Astrocyte of the cerebellum (primary cell): ENCODE measurements around the gene RBMS3.
A peak's percentile ranks its signal among the peaks of the same experiment; 100 is the strongest.

Experiments used
- DNase-seq: peaks from one replicate; pipeline ENCODE4 v3.0.0-alpha.2; 2011; ENCODE audit warnings: low read depth
- H3K4me3 ChIP-seq: 2 replicates; pipeline ENCODE4 v1.5.1; 2011; ENCODE audit warnings: mild to moderate bottlenecking, low read depth, low read length, moderate library complexity
- in situ Hi-C: cut with HindIII; loops from 2 replicates; pipeline ENCODE4 v1.10.0; 2017; ENCODE audit warnings: low sequenced_read_pairs
- TF ChIP-seq, protein P1 (sequence below): IDR thresholded peaks from 2 replicates; pipeline ENCODE4 v1.5.1; 2012; ENCODE audit warnings: low read length, low read depth, moderate library complexity, mild to moderate bottlenecking; ENCODE audit errors: missing control alignments

Gene RBMS3

DNA sequence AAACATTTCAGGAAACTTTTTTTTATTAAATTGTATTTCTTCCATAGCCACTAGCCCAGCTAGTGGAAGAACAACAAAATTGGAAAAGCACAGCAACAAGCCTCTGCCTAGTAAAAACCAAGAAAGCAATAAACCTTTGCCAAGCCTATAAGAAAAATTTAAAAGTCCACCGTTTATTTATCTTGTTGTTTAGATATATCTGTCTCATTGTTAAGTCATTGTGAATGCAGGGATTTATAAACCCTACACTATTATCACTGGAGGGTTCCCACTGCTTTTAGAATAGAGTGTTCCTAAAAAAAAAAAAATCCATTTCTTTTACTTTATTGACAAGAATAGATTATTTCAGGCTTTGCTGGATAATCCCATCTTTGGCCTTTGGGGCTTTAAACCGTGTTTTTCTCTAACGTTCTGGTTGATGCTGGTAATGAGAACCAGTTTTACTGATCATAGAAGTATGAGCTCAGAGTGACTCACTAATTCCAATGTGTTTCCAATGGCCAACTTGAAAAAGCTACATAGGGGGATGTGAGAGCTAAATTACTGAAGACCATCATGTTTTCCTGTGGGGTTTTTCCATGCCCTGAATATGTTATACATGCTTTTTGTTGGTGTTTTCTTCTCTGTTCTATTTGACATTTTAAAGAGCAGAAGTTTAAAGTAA is 634.1 kb downstream of the RBMS3 start:
- in situ Hi-C loops = no loop called here
- peak; percentile 32 for DNase-seq
- no peak overlapping the region for H3K4me3 ChIP-seq
- TF ChIP-seq, protein P1, sequence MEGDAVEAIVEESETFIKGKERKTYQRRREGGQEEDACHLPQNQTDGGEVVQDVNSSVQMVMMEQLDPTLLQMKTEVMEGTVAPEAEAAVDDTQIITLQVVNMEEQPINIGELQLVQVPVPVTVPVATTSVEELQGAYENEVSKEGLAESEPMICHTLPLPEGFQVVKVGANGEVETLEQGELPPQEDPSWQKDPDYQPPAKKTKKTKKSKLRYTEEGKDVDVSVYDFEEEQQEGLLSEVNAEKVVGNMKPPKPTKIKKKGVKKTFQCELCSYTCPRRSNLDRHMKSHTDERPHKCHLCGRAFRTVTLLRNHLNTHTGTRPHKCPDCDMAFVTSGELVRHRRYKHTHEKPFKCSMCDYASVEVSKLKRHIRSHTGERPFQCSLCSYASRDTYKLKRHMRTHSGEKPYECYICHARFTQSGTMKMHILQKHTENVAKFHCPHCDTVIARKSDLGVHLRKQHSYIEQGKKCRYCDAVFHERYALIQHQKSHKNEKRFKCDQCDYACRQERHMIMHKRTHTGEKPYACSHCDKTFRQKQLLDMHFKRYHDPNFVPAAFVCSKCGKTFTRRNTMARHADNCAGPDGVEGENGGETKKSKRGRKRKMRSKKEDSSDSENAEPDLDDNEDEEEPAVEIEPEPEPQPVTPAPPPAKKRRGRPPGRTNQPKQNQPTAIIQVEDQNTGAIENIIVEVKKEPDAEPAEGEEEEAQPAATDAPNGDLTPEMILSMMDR = no peak

DNA sequence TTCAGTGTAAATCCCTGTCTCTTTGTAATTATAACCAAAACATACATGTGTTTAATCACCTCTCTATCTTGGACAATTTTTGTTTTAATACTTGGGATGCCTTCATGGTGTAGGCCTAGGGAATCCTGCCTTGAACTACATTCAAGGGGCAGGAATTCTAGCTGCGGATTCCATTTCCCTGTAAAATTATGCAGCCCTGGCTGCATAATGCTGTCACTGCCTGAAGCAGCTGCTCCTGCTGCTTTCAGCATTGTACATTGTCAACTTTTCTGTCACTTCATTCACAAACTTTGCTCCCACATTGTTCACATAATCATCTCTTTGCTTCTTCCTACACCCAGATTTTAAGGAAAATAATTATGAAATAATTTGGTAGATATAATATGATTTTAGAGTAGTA is 638.7 kb downstream of the RBMS3 start:
- DNase-seq = no peak
- in situ Hi-C loops = no loop called here
- no peak overlapping the region for H3K4me3 ChIP-seq
- TF ChIP-seq, protein P1 = no peak

DNA sequence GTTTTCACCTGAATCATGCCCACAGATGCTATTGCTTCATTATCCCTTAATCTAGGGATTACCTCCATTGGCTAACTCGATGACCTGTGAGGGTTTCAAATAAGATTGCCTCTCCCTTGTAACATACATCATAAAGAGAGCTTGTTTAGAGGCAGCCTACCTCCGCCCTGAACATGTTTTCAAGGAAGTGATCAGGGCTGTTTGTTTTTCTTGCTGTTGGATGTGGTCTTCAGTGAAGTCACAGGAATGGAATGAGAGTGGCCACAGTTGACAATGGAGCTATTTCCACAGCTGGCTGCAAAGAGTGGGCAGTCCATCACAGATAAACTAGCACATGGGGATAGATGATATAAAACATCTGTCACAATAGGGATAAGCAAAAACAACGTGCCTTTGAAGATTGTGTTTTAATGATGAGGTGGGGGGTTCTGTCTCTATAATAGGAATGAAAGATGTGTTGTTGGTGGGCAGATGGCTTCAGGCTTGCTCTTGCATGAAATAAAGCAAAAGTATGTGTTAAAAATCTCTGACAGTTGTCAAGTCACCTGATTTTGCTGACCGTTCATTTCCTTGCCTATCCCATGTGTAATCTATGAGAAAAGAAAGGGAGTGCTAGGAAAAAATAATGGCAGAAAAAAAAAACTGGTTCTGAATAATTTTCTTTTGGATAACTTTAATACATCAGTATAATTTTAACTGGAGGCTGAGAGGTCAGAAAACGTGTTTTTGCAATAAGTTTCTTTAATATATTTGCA is 642.3 kb downstream of the RBMS3 start:
- H3K4me3 ChIP-seq = no peak overlapping the region
- TF ChIP-seq, protein P1 = no peak
- DNase-seq = peak; percentile 76
- in situ Hi-C loops = no loop called here

DNA sequence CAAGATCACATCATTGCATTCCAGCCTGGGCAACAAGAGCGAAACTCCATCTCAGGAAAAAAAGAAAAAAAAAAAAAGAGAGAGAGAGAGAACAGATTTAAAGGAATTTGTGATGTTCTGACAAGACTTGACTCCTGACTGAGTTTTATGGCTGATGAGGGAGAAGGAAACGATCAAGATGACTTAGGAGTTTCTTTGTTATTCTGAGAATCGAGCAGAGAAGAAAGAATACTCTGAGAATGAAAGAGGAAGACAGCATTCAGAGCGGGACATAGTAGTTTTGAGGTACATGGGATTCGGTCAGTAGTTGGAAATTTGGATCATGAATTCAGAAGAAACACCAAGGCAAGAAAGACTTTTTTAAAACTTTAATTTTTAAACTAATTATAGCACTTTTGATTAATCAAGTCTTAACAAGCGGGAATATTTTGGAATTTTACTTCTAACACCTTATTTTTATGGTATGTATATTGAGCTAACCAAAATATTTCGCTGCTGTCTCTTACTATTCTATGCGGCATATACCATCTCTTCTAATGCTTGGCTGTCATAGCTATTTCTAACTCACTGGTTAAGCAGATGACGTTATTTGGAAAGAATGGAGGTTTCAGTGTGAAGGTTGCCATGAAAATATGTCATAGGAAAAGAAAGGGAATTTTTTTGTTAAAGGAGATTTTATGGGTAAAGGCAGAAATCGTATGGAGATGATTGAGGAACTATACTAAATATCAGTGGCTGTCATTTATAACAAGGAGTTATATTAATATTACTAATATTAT is 644.1 kb downstream of the RBMS3 start:
- no peak overlapping the region for H3K4me3 ChIP-seq
- no peak for DNase-seq
- in situ Hi-C loops = no loop called here
- TF ChIP-seq, protein P1 = no peak

DNA sequence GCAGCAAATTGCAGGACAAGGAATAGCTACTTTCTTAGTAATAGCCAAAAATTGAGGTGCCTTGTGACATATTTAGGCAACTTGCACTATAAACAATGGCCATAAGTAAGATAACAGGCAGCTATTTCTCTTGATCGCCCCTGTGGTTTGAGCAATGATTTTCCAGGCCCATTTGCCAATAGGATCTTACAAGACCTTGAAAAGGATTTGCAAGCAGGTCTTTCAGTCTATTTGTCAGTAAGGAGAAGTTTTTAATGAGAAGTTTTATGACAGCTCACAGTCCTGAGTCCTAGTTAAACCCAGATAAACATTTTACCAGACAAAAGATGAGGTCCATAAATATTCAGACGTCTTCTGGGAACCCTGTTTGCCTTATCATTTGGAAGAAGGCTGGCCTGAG is 645.5 kb downstream of the RBMS3 start:
- TF ChIP-seq, protein P1 = no peak
- no peak for DNase-seq
- in situ Hi-C loops = no loop called here

DNA sequence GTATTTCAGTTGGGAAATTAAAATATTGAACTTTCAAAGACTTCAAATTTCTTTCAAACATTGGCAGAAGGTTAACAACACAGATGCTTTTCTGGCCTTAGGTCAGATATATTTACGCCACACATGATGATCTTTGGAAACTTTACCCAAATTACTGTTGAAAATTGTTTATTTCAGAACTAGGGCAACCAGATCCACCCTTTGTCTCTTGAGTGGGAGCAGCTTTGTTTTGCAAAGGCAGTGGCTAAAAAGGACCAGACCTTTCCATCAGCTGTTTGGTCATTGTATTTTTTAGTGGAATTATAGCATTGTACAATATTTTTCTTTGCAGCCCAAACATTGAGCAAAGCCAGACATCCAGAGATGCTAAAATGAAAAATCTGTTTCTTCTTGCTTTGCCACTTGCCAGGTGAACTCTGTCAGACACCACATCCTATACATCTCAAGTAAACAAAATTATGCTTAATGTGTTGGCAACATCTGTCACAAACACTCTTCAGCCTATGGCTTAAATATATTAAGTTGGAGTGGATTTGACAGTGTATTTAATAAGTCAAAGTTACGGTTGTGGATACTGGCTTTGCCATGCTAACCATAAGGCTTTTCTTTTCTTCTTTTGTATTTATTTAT is 651.9 kb downstream of the RBMS3 start:
- H3K4me3 ChIP-seq = no peak overlapping the region
- in situ Hi-C loops = no loop called here
- TF ChIP-seq, protein P1 = no peak
- DNase-seq = no peak

More for the DNA sequence above, 645.5 kb downstream of the RBMS3 start:
- H3K4me3 ChIP-seq = no peak overlapping the region
